Fibroblast of peridontal ligament (primary cell): ENCODE results near the gene FBXO36.
"Not testable (repeated sequence)": the region's sequence is repeated elsewhere in the genome, so short reads cannot be mapped to it uniquely, and the experiment has no call there.

ENCODE experiments used
- DNase-seq: peaks from one replicate; pipeline ENCODE4 v3.0.0-alpha.2; 2010; ENCODE audit errors: extremely low read depth

Gene FBXO36, protein sequence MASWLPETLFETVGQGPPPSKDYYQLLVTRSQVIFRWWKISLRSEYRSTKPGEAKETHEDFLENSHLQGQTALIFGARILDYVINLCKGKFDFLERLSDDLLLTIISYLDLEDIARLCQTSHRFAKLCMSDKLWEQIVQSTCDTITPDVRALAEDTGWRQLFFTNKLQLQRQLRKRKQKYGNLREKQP

DNA sequence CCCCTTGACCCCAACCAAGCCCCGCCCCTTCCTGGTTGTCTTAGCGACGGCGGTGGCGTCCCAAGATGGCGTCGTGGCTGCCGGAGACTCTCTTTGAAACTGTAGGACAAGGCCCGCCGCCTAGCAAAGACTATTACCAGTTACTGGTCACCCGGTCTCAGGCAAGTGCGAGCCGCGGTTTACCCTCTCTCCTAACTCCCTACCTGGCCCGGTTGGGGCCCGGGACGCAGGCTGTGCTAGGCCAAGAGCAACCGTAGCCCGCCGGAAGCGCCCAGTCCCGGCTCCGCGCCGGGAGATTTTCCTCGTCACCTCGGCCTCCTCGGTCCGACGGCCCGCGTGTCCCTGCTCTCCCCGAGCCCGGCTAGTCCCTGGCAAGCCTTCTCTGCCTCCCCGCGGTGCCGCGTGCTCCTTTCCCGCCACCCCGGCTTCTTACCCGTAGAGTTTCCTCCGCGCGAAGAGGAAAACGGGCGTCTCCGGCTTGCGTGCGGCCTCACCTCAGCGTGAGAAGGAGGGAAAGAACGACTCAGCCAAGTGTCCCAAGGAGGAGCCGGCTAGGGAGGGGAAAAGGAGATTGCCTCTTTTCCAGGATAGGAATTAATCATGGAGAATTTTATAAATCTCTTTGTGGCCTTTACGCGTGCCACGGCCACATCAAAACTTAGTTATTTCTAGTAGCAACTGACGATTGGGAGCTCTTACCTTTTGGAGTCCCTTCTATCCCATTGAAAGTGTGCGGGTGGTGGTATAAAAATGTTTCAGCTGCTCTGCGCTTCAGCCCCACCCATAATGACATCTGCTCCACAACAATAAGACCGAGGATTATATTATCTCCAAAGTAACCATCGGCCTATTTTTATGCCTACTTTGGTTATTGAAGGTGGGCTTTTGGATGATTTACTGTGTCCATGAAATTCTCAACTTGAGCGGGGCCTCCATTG, at the start of gene FBXO36:
FBXO36 (plus strand) TSS at position 55 of the 938 bp plus-strand sequence; CDS start at position 66, 11 bp downstream.
- DNase-seq: peak; percentile 39

DNA sequence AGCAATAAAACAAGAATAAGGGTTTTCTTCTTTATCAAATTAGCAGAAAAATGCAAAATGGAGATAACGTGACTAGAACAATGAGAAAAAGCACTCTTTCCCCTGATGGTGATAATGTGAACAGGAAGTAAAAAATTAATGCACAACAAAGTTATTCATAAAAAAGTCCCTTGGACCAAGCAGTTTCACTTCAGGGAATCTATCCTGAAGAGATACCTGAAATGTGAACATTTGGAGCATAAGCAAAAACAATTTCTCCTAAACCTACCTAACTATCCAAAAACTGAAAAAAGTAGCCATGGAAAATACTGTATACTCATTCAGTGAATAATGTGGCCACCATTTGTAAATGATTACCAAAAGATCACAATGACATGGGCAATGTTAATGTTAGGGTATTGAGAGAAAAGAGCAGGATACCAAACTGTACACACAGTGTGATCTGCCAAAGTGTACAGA, 49.2 kb upstream of the FBXO36 start:
- no peak for DNase-seq

DNA sequence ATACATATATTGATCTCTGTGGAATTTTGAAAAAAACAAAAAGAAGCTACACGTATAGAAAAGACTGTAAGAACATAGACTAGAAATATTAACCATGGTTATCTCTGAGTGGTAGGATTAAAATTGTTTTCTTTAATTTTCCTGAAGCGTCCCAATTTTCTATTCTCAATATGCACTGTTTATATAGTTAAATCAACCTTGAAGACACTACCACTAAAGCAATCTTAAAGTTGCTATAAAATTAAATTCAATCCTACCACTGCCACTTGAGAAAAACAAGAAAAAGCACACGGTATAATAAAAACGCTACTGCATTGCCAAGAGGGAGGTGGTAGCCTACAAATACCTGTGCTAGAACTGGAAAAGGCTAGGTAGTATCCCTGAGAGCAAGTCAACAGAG, 47.7 kb upstream of the FBXO36 start:
- DNase-seq: no peak

DNA sequence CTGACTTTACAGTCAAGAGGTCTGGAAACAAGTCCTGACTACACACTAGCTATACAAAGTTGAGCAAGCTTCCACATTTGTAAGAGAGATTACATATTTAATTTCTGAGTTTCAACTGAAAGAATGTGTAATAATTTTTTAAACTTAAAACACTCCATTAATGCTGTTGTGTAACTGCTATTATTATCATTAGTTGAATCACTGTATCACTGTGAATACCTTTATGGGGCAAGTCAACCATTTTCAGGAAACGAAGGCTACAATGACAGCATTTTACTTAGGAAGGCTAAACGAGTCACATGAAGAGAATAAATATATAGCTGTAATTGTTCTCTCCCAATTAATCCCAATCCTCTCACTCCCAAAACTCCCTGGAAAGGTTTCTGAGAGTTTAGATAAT, 46.8 kb upstream of the FBXO36 start:
- no peak for DNase-seq

DNA sequence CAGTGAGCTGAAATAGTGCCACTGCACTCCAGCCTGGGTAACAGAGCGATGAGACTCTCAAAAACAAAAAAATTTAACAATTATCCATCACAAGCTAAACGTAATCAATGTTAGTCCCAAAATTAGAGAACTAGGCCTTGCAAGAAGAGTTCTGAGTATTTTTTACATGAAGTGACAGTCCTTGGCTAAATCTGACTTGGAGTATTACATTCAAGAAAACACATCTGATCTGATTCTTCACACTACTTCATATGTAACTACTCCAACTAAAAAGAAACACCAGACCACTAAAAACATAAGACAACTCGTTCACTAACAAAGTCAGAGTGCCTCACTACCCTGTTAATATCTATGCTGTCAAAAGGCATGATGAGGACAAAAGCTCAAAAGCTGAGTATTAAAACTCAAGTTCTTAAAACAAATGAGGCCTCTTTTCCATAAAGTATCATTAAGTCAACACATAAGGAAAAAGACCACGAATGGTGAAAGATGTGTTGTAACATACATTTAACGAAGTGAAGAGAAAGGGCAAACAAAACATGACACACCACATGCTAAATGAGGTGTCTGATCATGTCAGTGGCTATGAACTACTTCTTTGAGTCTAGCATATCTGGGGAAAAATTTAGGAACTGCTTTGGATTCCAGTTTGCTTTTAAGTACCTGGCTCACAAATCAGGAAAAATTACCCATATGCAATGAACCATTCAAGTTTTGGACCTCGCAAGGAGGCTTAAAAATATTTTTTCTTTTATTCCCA, 42.9 kb upstream of the FBXO36 start:
- DNase-seq: no peak

DNA sequence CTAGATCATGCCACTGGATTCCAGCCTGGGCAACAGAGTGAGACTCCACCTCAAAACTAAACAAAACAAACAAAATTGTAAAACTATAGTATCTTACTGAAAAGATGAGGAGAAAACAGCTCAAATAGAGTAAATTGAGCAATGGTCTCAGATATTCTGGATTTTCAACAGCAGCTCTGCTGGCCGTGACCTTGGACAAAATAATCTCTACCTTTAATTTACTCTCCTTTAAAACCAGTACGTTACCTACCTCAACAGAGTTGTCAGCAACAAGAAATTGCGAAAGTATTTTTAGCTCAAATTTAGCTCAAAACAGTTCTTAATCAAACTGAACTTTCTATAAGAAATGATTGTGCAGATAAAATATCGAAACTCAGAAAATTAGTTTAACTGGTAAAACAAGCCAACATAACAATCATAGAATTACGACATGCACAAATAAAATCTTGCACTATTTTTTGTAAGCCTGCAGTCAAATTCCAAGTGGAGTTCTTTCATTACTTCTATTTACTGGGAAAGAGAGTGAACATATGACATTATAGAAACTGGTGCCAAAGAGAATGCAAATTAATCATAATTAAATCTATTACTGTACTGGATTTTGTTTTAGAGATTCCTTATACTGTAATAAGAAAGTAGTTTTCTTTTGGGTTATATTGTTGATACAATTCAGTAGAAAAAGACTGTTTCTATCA, 41.3 kb upstream of the FBXO36 start:
- DNase-seq: no peak

DNA sequence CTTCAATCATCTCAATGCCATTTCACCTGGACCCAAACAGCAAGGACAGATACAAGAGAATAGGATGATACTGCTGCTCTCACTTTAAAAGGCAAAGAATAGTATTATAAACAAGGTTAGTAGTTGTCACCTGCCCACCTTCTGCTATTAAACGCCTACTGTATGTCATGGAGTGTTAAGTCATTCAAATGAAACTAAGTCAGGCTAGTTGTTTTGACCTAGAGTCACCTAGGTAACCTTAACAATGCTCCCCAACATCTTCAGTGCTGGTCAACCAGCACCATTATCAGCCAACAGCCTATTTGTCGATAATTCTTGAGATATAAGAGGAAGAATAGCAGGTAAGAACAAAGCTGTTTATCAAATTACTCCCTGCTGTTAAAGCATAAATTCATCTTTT, 39.7 kb upstream of the FBXO36 start:
- DNase-seq: no peak

DNA sequence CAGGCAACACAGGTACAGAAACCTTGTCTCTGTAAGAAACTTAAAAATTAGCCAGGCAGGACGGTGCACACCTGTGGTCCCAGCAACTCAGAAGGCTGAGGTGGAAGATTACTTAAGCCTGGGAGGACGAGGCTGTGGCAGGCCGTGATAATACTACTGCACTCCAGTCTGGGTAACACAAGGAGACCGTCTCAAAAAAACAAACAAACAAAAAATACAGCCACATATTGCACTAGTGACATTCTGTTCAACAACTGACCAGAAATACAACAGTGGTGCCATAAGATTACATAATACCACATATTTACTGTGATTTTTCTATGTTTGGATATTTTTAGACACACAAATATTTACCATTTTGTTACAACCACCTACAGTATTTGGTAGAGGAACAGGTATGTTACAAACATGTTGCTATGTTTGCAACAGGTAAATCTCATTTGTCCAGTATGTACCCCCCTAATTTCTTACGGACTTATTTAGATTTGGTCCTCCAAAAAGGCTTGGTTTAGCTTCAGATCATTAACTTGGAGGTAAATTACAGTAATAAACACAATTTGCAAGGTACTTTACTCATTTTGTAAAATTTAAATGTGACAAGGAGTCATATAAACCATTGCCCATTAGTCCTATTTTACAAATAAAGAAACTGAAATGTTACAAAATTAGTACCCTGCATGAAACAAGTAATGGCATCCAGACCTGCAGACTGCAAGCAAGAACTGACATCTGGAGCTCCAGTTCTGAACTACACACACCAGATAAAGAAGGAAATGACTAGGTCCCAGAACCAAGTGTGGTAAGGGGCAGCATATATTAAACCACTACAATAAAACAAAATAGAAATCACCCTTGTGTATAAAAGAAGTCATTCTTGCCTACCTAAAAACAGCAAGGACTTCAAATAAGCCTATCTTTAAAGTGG, 37.3 kb upstream of the FBXO36 start:
- no peak for DNase-seq

DNA sequence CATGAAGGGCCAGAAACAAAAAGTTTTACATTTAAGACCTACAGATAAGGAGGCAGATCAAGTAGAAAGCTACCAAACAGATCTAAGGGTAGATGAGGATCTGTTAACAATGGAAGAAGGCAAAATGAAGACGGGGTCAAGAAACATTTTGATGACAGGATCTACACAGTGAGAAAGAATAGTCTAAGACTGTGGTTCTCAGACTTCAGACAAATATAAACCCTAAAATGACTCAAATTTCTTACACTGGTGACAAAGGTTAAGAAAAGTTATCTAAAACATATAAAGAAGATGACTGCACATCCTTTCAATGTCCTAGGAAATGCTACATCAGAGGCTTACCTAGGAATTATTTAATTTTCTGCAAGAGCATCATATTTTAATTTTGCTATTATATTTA, 34.9 kb upstream of the FBXO36 start:
- no peak for DNase-seq

DNA sequence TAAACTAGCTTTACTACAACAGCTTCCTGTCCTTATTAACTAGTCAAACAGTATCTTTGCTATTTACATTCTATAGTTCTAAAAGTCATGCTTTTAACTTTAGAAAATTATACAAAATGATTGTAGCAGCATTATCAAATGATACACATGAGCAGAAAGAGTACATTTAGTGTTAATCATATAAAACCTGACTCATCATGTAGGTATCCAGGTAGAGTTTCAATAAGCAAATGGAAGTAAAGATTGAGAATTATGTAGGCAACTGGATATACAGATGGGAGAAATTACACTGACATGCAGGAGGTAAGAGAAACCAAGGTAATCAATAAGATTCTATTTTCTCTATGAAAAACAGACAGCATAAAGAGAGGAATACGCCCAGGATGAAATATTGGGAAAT, 34.3 kb upstream of the FBXO36 start:
- no peak for DNase-seq

DNA sequence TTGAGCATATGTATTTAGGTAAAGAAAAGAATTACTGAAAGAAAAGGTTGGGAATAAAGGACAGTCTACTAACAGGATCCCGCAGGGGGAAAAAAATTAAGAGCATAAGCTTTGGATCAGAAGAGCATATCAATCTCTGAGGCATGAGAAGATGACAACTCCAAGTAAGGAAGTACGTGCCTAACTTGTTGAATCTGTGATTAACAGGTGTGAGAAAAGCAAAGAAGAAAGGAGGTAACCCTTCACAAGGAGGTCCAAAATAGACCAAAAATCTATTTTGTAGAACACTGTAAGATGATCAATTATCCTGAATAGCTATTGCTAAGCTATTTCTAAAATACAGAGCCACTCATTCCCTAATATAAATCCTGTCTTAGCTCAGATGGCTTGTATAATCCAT, 33.3 kb upstream of the FBXO36 start:
- no peak for DNase-seq

DNA sequence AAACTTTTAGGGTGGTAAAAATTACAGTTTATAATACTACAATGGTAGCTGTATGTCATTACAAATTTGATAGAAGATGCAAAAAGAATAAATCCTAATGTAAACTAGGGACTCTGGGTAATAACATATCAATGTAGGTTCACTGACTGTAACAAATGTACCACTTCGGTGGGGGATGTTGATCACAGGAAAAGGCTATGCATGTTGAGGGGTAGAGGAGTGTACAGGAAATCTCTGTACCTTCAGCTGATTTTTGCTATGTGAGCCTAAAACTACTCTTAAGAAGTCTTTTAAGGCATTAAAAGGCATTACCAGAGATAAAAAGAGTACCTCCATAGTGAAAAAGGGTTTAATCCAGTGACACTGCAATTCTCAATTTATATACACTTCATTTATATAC, 25.4 kb upstream of the FBXO36 start:
- no peak for DNase-seq

DNA sequence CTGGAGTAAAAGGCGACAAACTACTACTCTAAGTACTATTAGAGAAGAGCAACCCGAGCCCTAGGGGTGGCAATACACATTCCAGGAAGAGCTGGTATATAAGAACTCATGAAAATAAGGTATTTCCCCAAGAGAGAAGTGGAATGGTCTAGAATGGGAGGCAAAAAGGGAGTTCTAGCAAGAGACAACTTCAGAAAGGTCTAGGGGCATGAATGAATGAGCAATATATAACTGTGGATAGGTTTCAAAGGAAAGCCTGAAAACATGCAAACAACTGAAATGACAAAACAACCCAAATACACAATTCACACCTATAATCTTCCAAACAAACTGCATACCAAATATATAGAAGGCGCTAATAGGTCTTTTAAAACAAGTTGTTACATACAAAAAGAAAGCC, 22.7 kb upstream of the FBXO36 start:
- no peak for DNase-seq

DNA sequence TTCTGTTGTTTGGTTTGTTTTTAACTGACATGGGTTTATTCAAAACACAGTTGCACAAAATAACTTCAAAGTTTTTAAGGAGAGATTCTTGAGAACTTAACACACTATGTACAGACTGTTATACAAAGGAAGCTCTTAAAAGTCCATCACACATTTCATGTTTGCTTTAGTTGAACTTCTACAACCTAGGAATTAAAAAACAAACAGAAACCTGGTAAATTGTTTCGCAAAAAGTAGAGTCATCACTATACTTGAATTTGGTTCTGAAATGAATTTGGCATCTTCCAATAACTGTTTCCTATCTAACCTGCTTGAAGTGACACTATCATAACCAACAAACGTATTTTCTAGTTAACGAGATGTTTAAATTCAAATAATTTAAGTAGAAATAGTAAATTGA, 22.3 kb upstream of the FBXO36 start:
- no peak for DNase-seq

DNA sequence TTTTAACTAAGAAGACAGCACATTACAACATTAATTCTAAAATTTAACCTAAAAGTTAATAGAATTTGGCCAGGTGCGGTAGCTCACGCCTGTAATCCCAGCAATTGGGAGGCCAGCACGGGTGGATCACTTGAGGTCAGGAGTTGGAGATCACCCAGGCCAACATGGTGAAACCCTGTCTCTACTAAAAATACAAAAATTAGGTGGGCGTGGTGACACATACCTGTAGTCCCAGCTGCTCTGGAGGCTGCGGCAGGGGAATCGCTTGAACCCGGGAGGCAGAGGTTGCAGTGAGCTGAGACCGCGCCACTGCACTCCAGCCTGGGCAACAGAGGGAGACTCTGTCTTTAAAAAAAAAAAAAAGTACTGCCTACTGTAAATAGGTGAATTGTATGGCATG, 21.8 kb upstream of the FBXO36 start:
- DNase-seq: not testable (repeated sequence)

DNA sequence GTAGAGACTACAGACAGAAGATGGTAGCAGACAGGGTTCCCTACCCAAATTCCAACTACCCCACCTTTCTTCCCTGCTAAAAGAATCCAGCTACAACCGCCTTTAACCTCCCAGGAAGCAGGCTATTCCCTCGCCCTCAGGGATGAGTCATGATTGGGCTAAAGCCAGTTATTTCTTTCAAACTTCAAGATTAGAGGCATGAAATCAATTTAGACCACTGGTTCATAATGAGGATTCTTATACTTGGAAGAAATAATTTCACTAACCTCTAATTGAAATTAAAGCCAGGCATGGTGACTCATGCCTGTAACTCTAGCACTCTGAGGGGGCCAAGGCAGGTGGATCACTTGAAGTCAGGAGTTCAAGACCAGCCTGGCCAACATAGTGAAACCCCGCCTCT, 20.5 kb upstream of the FBXO36 start:
- peak; percentile 83 for DNase-seq

DNA sequence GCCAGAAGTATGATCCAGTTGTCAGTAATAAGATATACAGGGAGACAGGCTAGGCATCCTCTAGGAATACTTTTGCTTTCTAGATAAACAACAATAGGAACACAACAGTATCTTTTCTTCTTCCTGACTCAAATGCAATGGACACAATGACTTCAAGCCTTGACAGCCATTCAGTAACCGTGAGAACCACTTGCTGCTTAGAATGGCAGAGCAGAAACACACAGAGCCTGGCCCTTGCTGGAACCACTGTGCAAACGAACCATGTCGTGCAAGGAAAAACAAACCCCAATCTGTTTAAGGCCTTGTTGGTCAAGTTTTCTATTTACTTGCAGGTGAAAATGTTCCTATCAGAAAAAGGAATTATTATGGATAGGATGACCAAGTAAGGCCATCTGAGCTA, 19.3 kb upstream of the FBXO36 start:
- DNase-seq: no peak

DNA sequence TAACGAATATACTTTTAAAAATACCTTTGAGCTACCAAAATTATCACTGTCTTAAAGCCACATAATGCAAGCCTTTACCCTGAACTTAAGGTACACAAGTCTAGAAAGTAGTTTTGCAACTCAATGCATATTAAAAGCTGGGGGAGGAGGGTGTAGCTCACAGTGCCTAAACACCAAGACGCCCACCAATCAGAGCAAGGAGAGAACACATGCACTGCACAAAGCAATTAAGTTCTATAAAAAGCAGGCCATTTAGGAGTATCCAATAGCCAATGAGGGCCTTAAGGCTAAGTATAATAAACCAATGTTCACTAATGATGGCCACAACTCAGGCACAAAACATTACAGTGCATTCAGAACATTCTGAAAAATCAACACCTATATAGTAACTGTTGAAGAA, 16.7 kb upstream of the FBXO36 start:
- no peak for DNase-seq

DNA sequence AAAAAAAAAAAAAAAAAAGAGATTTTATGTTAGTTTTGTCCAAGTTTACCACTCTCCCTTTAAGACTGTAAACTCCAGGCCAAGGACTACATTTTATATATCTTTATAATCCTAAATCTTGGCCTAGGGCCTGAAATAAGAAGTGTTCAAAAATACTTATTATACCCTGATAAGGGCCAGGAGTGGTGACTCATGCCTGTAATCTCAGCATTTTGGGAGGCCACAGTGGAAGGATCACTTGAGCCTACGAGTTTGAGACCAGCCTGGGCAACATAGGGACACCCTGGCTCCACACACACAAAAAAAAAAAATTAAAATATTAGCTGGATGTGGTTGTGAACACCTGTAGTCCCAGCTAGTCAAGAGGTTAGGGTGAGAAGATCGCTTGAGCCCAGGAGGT, 13.2 kb upstream of the FBXO36 start:
- no peak for DNase-seq

DNA sequence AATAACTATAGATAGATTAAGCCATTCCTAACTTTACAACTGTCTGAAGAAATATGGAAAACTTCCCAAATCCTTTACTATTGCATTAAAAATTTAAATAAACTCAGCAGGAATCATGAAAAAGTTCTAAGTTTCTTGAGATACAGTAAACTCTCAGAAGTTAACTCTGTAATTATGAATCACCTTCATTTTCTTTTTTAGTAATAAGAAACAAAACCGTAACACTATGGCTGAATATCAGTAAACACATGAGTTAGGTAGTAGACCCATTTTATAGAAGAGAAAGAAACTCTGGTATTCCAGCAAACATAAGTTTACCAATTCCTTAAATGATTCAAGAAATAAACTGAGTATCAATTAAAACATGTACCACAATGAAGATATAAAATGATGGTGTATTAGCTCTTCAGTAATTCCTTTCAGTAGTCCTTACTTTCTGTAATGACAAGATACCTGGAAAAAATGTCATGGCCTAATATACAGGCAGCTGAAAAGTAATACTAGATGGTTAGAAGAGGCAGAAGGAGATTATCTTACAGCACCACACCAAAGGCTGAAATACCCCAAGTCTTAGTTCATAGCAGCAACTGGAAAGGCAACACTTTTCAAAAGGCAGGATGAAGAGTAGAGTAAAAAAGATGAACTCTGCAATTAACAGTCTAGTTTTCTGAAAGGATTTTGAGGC, 12.0 kb upstream of the FBXO36 start:
- no peak for DNase-seq
